H1 (cell line): ENCODE results near the gene DAG1. TPM values are rescaled to one million over a fixed set of nuclear protein-coding genes. Genes with fewer than 3 reads are reported as not detected.

Experiments used
- CTCF ChIA-PET: fragments of 300-600 bp; sonication (Branson Sonifier 250); formaldehyde crosslinking; loops from one replicate; lab custom pipeline; 2021; ENCODE audit not compliant: partially characterized antibody; lab: Charles Lee
- POLR2A ChIA-PET: fragments of 300-600 bp; sonication (Branson Sonifier 250); formaldehyde crosslinking; loops from one replicate; lab custom pipeline; 2021; ENCODE audit warnings: inconsistent platforms; ENCODE audit not compliant: partially characterized antibody; lab: Charles Lee
- DNase-seq, 2 experiments: peaks; one replicate each; pipeline versions ENCODE4 v3.0.0 to v3.0.0-alpha.2; 2010 to 2022; ENCODE audit warnings: low spot score in 2 of 2, low read depth in 1 of 2, mixed read lengths in 1 of 2
- FAIRE-seq: peaks from 2 replicates; lab custom pipeline; 2011; peaks lifted over from hg19 to GRCh38; lab: Jason Lieb, UNC
- H2AFZ ChIP-seq: 2 replicates; pipeline ENCODE4 v1.8.1; 2012; ENCODE audit warnings: low read length, inconsistent platforms
- H2AK5ac ChIP-seq: 2 replicates; pipeline ENCODE4 v1.6.1; 2013; ENCODE audit warnings: low read depth, low read length
- H2BK120ac ChIP-seq: replicated peaks from 2 replicates; pipeline ENCODE3; 2013; ENCODE audit warnings: low read depth, low read length, inconsistent platforms
- H2BK12ac ChIP-seq: 2 replicates; pipeline ENCODE4 v1.6.1; 2013; ENCODE audit warnings: low read depth, low read length
- H2BK15ac ChIP-seq: 2 replicates; pipeline ENCODE4 v1.6.1; 2013; ENCODE audit warnings: low read length
- H2BK20ac ChIP-seq: 2 replicates; pipeline ENCODE4 v1.6.1; 2013; ENCODE audit warnings: low read length
- H2BK5ac ChIP-seq: 2 replicates; pipeline ENCODE4 v1.6.1; 2013; ENCODE audit warnings: low read depth, low read length
- H3K14ac ChIP-seq: 2 replicates; pipeline ENCODE4 v1.6.1; 2013; ENCODE audit warnings: inconsistent platforms; ENCODE audit not compliant: insufficient read length
- H3K18ac ChIP-seq: 2 replicates; pipeline ENCODE4 v1.6.1; 2013; ENCODE audit warnings: low read length; ENCODE audit errors: extremely low read depth
- H3K23ac ChIP-seq: 2 replicates; pipeline ENCODE4 v1.6.1; 2013; ENCODE audit warnings: inconsistent platforms; ENCODE audit not compliant: insufficient read length
- H3K23me2 ChIP-seq: 2 replicates; pipeline ENCODE4 v1.6.1; 2013; ENCODE audit warnings: low read depth, low read length
- H3K27ac ChIP-seq: 2 replicates; pipeline ENCODE4 v1.6.1; 2011; ENCODE audit warnings: low read depth, low read length, inconsistent platforms
- H3K27me3 ChIP-seq, 4 experiments: replicated peaks in 1 of 4; 1 replicate in 1 of 4; 2 replicates in 3 of 4; pipeline versions ENCODE4 v1.6.1 to v1.8.1; 2011 to 2013; ENCODE audit warnings: low read length in 3 of 4, mild to moderate bottlenecking in 3 of 4, inconsistent platforms in 2 of 4, mixed read lengths in 2 of 4, moderate library complexity in 1 of 4; ENCODE audit not compliant: control insufficient read depth in 3 of 4, insufficient read depth in 3 of 4; ENCODE audit errors: extremely low read depth in 1 of 4
- H3K36me3 ChIP-seq, 4 experiments: 2 replicates each; pipeline versions ENCODE4 v1.6.1 to v1.8.1; 2011 to 2013; ENCODE audit warnings: mild to moderate bottlenecking in 4 of 4, low read length in 3 of 4, moderate library complexity in 2 of 4, control low read depth in 1 of 4, inconsistent platforms in 1 of 4; ENCODE audit not compliant: insufficient read depth in 4 of 4, control insufficient read depth in 2 of 4
- H3K4ac ChIP-seq: replicated peaks from 2 replicates; pipeline ENCODE3; 2013; ENCODE audit warnings: low read length, low read depth, mixed read lengths, inconsistent platforms; ENCODE audit not compliant: insufficient read length
- H3K4me1 ChIP-seq, 4 experiments: replicated peaks in 1 of 4; 1 replicate in 1 of 4; 2 replicates in 3 of 4; pipeline versions ENCODE4 v1.6.1 to v1.8.1; 2011 to 2013; ENCODE audit warnings: low read length in 3 of 4, inconsistent platforms in 2 of 4, mixed read lengths in 1 of 4; ENCODE audit not compliant: insufficient read depth in 4 of 4, control insufficient read depth in 3 of 4
- H3K4me2 ChIP-seq, 2 experiments: 2 replicates each; pipeline versions ENCODE4 v1.6.1 to v1.8.1; 2011 to 2013; ENCODE audit warnings: low read depth in 2 of 2, low read length in 2 of 2, control low read depth in 1 of 2, inconsistent platforms in 1 of 2, mild to moderate bottlenecking in 1 of 2; ENCODE audit not compliant: insufficient read depth in 1 of 2
- H3K4me3 ChIP-seq, 4 experiments: fragments of 200-600, 300-600 bp in 1 of 4; sonication (generic), shearing (Covaris generic), sonication (Bioruptor Twin) in 1 of 4; 2 replicates each; pipeline versions ENCODE4 v1.5.1 to v1.8.1; 2011 to 2016; ENCODE audit warnings: low read length in 4 of 4, low read depth in 3 of 4, control low read depth in 2 of 4, inconsistent platforms in 2 of 4, mild to moderate bottlenecking in 2 of 4, mixed read lengths in 1 of 4, moderate library complexity in 1 of 4; ENCODE audit not compliant: insufficient read depth in 2 of 4; ENCODE audit errors: extremely low read depth in 1 of 4
- H3K56ac ChIP-seq: replicated peaks from 2 replicates; pipeline ENCODE3; 2013; ENCODE audit warnings: low read depth, mild to moderate bottlenecking, mixed read lengths, low read length, inconsistent platforms; ENCODE audit not compliant: insufficient read length
- H3K79me1 ChIP-seq: 2 replicates; pipeline ENCODE4 v1.6.1; 2013; ENCODE audit warnings: low read depth, low read length, control low read depth
- H3K79me2 ChIP-seq, 2 experiments: 2 replicates each; pipeline versions ENCODE4 v1.6.1 to v1.8.1; 2012 to 2013; ENCODE audit warnings: low read length in 2 of 2, mild to moderate bottlenecking in 2 of 2, inconsistent platforms in 1 of 2; ENCODE audit not compliant: insufficient read depth in 2 of 2, control insufficient read depth in 1 of 2
- H3K9ac ChIP-seq, 4 experiments: replicated peaks in 1 of 4; 1 replicate in 1 of 4; 2 replicates in 3 of 4; pipeline versions ENCODE4 v1.6.1 to v1.8.1; 2011 to 2013; ENCODE audit warnings: low read depth in 3 of 4, low read length in 3 of 4, control low read depth in 2 of 4, mild to moderate bottlenecking in 2 of 4, moderate library complexity in 2 of 4, inconsistent platforms in 1 of 4; ENCODE audit errors: extremely low read depth in 1 of 4
- H3K9me3 ChIP-seq, 2 experiments: 2 replicates each; pipeline versions ENCODE4 v1.6.1 to v1.8.1; 2012 to 2013; ENCODE audit warnings: mild to moderate bottlenecking in 2 of 2, moderate library complexity in 2 of 2, control low read depth in 1 of 2, inconsistent platforms in 1 of 2, low read depth in 1 of 2, low read length in 1 of 2, mixed read lengths in 1 of 2; ENCODE audit not compliant: insufficient read depth in 2 of 2
- H4K20me1 ChIP-seq, 2 experiments: replicated peaks in 1 of 2; 2 replicates each; pipeline versions ENCODE3 to v1.8.1; 2011 to 2013; ENCODE audit warnings: inconsistent platforms in 2 of 2, low read length in 2 of 2, mild to moderate bottlenecking in 1 of 2; ENCODE audit not compliant: insufficient read depth in 2 of 2, control insufficient read depth in 1 of 2
- H4K5ac ChIP-seq: 2 replicates; pipeline ENCODE4 v1.6.1; 2013; ENCODE audit warnings: low read length, low read depth, mixed read lengths, inconsistent platforms; ENCODE audit not compliant: insufficient read length
- H4K8ac ChIP-seq: 2 replicates; pipeline ENCODE4 v1.8.0; 2013; ENCODE audit warnings: mild to moderate bottlenecking, moderate library complexity, low read length, inconsistent platforms; ENCODE audit not compliant: insufficient read depth; ENCODE audit errors: extremely low read depth
- H4K91ac ChIP-seq: replicated peaks from 2 replicates; pipeline ENCODE3; 2013; ENCODE audit warnings: low read length, mixed read lengths, inconsistent platforms; ENCODE audit not compliant: insufficient read length
- ASH2L ChIP-seq: fragments of 200-600, 300-600 bp; sonication (generic); IDR thresholded peaks from one replicate; pipeline ENCODE4 v1.7.1; 2017; ENCODE audit warnings: low read length
- WGBS, 2 experiments: shearing (Covaris generic) in 1 of 2; methylation state at CpG; one replicate each; pipeline versions ENCODE4 v1.1.6 to v1.1.7; 2013 to 2015; ENCODE audit warnings: low lambda C conversion rate in 2 of 2, mixed read lengths in 2 of 2, inconsistent platforms in 1 of 2, low coverage in 1 of 2, missing lambda C conversion rate in 1 of 2; ENCODE audit not compliant: insufficient replicate concordance in 2 of 2, insufficient coverage in 1 of 2, insufficient read length in 1 of 2; ENCODE audit errors: extremely low coverage in 1 of 2, missing lambda C conversion rate in 1 of 2; 5-methylcytosine and 5-hydroxymethylcytosine counted together
- polyA plus RNA-seq, 7 experiments: library from polyadenylated mRNA; depleted of rRNA in 3 of 7; stranded (reverse) in 5 of 7; unstranded in 2 of 7; fragments of >200 nt in 5 of 7; fragments of 200-250 nt in 2 of 7; gene quantifications; 1 replicate in 5 of 7; 2 replicates in 1 of 7; 4 replicates in 1 of 7; pipeline versions ENCODE4 v1.2.1 to v1.2.3, GENCODE V29; 2011 to 2013; ENCODE audit warnings: missing spikeins in 2 of 7, mixed read lengths in 2 of 7
- total RNA-seq: library from RNA; stranded (reverse); fragmentation: NEBNext Ultra II Directional; extraction: Animal tissue kit (Norgen Biotek cat#: 25700); gene quantifications from 2 replicates; pipeline ENCODE4 v1.2.1, GENCODE V29; 2021

DAG1 gene
- total and polyA plus RNA-seq, 2 of the 8 experiments (the other 6 are each of a cell fraction or from before 2014, with no cell fraction given), result 97.5 to 138 TPM

- no peak overlapping the region for H3K56ac ChIP-seq
- H3K4me1 ChIP-seq, result no peaks in the 10 kb centered on the region
- TF ChIP-seq ASH2L, result no peak
- no peak overlapping the region for H2AFZ ChIP-seq
- ChIA-PET CTCF (interaction anchor here (0.6 to 4.3 kb wide), 4 partner anchors 14 to 100 kb away, joined by 3 to 14 read pairs (median 4); no protein-coding TSS in a partner anchor), POLR2A (interaction anchor here (0.9 to 2.2 kb wide), 5 partner anchors 17 to 68 kb away, joined by 3 to 7 read pairs (median 4); partner anchors contain the start of gene DAG1)
- no peak overlapping the region for H2BK120ac ChIP-seq
- H4K91ac ChIP-seq, result no peak overlapping the region
- H3K18ac ChIP-seq, result no peak overlapping the region
- no peaks in the 10 kb centered on the region for H3K27me3 ChIP-seq
- peaks cover 0 to 5% (median 0%) of the 10 kb centered on the region in 4 experiments; a peak in 1 of 8 replicates for H3K36me3 ChIP-seq
- peaks cover 2 to 12% of the 10 kb centered on the region in 2 experiments for H4K20me1 ChIP-seq
- no peak overlapping the region for H3K4me3 ChIP-seq
- no peak overlapping the region for H3K4me2 ChIP-seq
- H4K5ac ChIP-seq, result no peak overlapping the region
- H3K23ac ChIP-seq, result no peak overlapping the region
- H3K27ac ChIP-seq, result no peak overlapping the region
- H3K79me1 ChIP-seq, result peaks cover 6% of the 10 kb centered on the region
- H3K14ac ChIP-seq, result no peak overlapping the region
- no peaks in the 10 kb centered on the region for H3K23me2 ChIP-seq
- no peak overlapping the region for H3K9ac ChIP-seq
- H2BK20ac ChIP-seq, result no peak overlapping the region
- no peak overlapping the region for H2BK15ac ChIP-seq
- H3K79me2 ChIP-seq, result peaks cover 0 to 75% of the 10 kb centered on the region in 2 experiments; a peak in 3 of 4 replicates
- DNase-seq (no peak), FAIRE-seq (no peak)
- H2AK5ac ChIP-seq, result no peak overlapping the region
- H3K4ac ChIP-seq, result no peak overlapping the region
- H2BK12ac ChIP-seq, result no peak overlapping the region
- 100% methylated on average over 1 of the region's 1 CpG; no CpG with 5 or more reads in 1 of the 2 experiments for WGBS, 2 experiments
- no peaks in the 10 kb centered on the region for H3K9me3 ChIP-seq
- no peak overlapping the region for H2BK5ac ChIP-seq
- no peak overlapping the region for H4K8ac ChIP-seq
Observed at GRCh38 chr3:49498239-49498638, 28.2 kb downstream of the DAG1 start.
